IPS DF 6.9 (cell line): ENCODE measurements around the gene CDC6.

Experiments used
- DNase-seq: peaks from one replicate; pipeline ENCODE4 v3.0.0-alpha.2; 2013; ENCODE audit warnings: low read depth, low spot score
- H3K27ac ChIP-seq: one replicate; pipeline ENCODE4 v1.5.1; 2013; ENCODE audit warnings: low read length, control low read depth
- H3K27me3 ChIP-seq: 2 replicates; pipeline ENCODE4 v1.6.1; 2013; ENCODE audit warnings: mild to moderate bottlenecking, low read length; ENCODE audit not compliant: control insufficient read depth, insufficient read depth
- H3K36me3 ChIP-seq: 2 replicates; pipeline ENCODE4 v1.6.1; 2013; ENCODE audit warnings: low read length; ENCODE audit not compliant: control insufficient read depth, insufficient read depth
- H3K4me1 ChIP-seq: 2 replicates; pipeline ENCODE4 v1.6.1; 2013; ENCODE audit warnings: low read length; ENCODE audit not compliant: control insufficient read depth, insufficient read depth
- H3K4me3 ChIP-seq: 2 replicates; pipeline ENCODE4 v1.5.1; 2013; ENCODE audit warnings: mild to moderate bottlenecking, low read length
- H3K9me3 ChIP-seq: 2 replicates; pipeline ENCODE4 v1.6.1; 2013; ENCODE audit warnings: low read length, inconsistent platforms; ENCODE audit not compliant: control insufficient read depth, insufficient read depth
- WGBS: extraction: QIAGEN DNeasy Blood & Tissue Kit; methylation state at CpG from one replicate; pipeline ENCODE4 v1.1.7; 2013; ENCODE audit warnings: mixed read lengths, missing lambda C conversion rate; ENCODE audit not compliant: insufficient read length, insufficient coverage; 5-methylcytosine and 5-hydroxymethylcytosine counted together

CDC6 gene

DNA sequence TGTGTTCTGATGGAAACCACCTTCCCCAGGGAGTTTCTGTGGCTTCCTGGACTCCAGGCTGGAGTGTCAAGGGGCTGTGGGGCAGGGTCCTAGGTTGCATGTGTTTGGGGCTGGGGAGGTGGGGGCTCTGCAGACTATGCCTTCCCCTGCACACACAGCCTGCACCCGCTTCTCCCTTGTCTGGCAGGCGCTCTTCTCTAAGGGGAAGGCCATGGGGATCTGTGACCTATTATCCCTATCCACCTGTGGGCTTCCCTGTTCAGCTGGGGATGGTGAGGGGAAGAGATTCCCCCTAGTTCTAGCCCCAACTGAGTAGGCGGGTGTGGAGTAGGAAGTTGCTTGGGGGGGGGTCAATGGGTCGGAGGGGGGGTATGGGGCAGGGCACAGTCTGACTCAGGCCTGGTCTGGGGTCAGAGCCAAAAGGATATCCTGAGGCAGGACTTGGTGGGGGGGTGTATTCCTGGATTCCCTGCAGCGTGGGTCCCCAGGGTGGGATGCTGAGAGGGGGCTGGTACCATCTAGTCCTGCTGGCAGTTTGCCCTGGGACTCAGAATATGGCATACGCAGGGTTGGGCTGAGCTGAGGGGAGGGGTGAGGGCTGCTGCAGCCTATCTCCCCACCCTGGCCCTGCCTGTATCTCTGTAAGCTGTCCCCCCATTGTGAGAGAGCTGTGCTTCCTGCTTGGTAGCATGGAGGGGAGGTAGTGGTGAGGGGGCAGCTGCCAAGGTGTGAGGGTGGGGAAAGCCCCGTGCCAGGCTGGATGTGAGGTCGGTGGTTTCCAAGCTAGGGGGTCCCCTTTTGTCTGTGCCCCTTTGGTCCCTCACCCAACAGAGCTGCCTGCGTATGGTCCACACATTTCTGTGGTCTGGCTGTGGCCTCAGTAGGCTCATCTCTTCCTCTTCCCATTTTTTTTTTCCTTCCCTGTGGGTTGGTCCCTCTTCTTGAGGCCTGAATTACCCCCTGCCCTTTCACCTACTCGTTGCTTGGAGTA, 36.0 kb downstream of the CDC6 start:
- DNase-seq = no peak
- WGBS = no CpG with 5 or more reads among the region's 10 CpGs
- Histone ChIP-seq H3K4me1 (peaks cover 13% of the 10 kb centered on the region), H3K4me3 (no peak overlapping the region), H3K27me3 (no peaks in the 10 kb centered on the region; the same call in 1 of the 2 replicates), H3K27ac (no peak overlapping the region), H3K9me3 (no peaks in the 10 kb centered on the region), H3K36me3 (no peaks in the 10 kb centered on the region)

GRCh38 chr17:40325156-40326013, 37.7 kb downstream of the CDC6 start:
- H3K36me3 ChIP-seq = no peaks in the 10 kb centered on the region
- no peak for DNase-seq
- no peak overlapping the region for H3K4me3 ChIP-seq
- H3K27me3 ChIP-seq = no peaks in the 10 kb centered on the region
- H3K27ac ChIP-seq = no peak overlapping the region
- WGBS = no CpG with 5 or more reads among the region's 13 CpGs
- no peaks in the 10 kb centered on the region for H3K9me3 ChIP-seq
- H3K4me1 ChIP-seq = peaks cover 10% of the 10 kb centered on the region

- peaks cover 7% of the 10 kb centered on the region for H3K4me1 ChIP-seq
- WGBS = no CpG with 5 or more reads among the region's 17 CpGs
- DNase-seq = no peak
- no peak overlapping the region for H3K27ac ChIP-seq
- H3K9me3 ChIP-seq = no peaks in the 10 kb centered on the region
- 0 out of 2 replicates have a peak, but pooled peaks cover under 1% of the 10 kb centered on the region for H3K36me3 ChIP-seq
- H3K27me3 ChIP-seq = no peaks in the 10 kb centered on the region
- H3K4me3 ChIP-seq = no peak overlapping the region
These were observed 38.5 kb downstream of the CDC6 start for GRCh38 chr17:40326014-40326831.

GRCh38 chr17:40326832-40327199, 39.1 kb downstream of the CDC6 start:
- H3K27me3 ChIP-seq = no peaks in the 10 kb centered on the region
- 0 out of 2 replicates have a peak, but pooled peaks cover 2% of the 10 kb centered on the region for H3K36me3 ChIP-seq
- peaks cover 7% of the 10 kb centered on the region for H3K4me1 ChIP-seq
- H3K9me3 ChIP-seq = no peaks in the 10 kb centered on the region
- no peak for DNase-seq
- no peak overlapping the region for H3K27ac ChIP-seq
- no peak overlapping the region for H3K4me3 ChIP-seq
- WGBS = no CpG with 5 or more reads among the region's 1 CpG

DNA sequence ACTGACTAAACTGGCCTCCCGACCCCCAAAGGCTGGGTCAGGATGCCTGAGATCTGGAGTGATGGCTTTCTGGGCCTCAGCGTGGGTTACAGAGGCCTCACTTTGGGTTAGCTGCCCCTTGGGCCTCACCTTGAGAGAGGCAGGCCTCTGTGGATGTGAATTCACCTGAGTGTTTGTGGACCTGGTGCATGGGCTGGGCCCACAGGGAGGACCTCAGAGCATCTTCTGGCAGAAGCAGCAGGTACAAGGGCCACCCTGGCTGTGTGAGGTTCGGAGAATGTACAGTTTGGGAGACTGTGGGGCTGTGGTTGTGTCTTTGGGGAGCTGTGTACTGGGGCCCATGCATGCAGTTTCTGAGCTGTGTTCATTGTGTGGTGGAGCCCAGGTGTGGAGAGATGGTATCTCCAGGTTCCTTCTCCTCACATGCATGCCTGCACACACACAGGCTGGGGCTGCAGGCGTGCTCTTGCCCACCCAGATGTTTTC, 39.6 kb downstream of the CDC6 start:
- no peak overlapping the region for H3K4me3 ChIP-seq
- no CpG with 5 or more reads among the region's 4 CpGs for WGBS
- H3K27ac ChIP-seq = no peak overlapping the region
- H3K9me3 ChIP-seq = no peaks in the 10 kb centered on the region
- 0 out of 2 replicates have a peak, but pooled peaks cover 2% of the 10 kb centered on the region for H3K36me3 ChIP-seq
- no peaks in the 10 kb centered on the region for H3K27me3 ChIP-seq
- DNase-seq = no peak
- H3K4me1 ChIP-seq = peaks cover 4% of the 10 kb centered on the region

GRCh38 chr17:40327735-40328385, 40.2 kb downstream of the CDC6 start:
- H3K9me3 ChIP-seq = no peaks in the 10 kb centered on the region
- WGBS = no CpG with 5 or more reads among the region's 3 CpGs
- H3K4me1 ChIP-seq = peaks cover under 1% of the 10 kb centered on the region; the same call in 1 of the 2 replicates

DNA sequence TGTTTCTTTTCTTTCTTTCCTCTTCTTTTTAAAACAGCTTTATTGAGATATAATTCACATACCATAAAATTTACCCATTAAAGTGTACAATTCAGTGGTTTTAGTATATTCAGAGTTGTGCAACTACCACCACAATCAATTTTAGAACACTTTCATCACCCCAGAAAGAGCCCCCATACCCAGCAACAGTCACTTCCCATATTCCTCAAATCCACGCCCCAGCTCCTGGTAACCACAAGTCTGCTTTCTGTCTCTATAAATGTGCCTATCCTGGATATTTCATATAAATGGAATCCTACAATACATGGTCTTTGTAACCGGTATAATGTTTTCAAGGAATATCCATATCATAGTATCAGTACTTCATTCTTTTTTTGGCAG, 40.7 kb downstream of the CDC6 start:
- no peaks in the 10 kb centered on the region for H3K4me1 ChIP-seq
- H3K4me3 ChIP-seq = no peak overlapping the region
- no peak overlapping the region for H3K27ac ChIP-seq
- DNase-seq = no peak
- no CpG with 5 or more reads among the region's 2 CpGs for WGBS
- H3K9me3 ChIP-seq = no peaks in the 10 kb centered on the region
- H3K36me3 ChIP-seq = 0 out of 2 replicates have a peak, but pooled peaks cover 2% of the 10 kb centered on the region
- no peaks in the 10 kb centered on the region for H3K27me3 ChIP-seq

More at GRCh38 chr17:40327735-40328385, 40.2 kb downstream of the CDC6 start:
- Histone ChIP-seq H3K27ac (no peak overlapping the region), H3K4me3 (no peak overlapping the region), H3K36me3 (0 out of 2 replicates have a peak, but pooled peaks cover 2% of the 10 kb centered on the region), H3K27me3 (no peaks in the 10 kb centered on the region)
- DNase-seq = no peak

DNA sequence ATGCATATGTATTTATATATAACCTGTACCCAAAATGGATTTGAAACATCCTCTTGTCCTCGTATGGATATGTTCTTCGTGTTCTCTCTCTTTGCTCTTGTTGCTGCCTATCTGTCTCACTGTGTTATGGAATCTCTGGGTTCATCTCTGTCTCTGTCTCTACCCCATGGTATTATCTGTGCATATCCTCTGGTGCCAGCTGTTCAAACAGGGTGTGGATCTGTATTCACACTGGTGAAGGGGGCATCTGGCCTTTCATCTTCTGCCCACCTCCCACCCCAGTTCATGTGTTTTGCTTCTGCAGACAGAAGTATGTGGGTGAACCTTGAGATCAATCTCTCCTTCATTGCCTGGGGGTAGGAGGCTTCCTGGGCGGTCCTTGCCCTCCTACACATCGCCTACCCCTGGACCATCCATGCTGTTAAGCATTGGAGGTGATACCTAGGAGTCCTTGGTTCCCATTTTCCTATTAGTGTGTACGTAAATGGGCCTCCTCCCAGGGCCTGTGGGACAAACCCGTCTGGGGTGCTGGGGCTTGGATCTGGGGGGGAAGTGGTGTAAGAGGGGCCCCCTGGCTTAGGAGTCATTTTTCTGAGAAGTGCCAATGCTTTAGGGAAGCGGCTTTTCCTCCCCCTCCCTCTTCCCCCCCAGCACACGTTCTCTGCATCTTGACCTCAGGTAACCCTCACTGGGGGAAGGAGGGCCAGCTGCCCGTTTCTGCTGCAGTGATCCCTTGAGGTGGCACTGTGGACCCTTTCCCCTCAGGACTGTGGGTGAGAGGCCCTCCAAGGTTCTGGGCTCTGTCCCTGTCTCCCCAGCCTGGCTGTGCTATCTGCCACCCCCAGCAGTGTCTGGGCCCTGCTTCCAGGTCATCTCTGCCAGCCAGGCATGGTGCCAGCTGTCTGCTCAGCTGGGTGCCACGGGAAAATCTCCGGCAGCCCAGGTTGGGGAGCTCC, 42.4 kb downstream of the CDC6 start:
- Histone ChIP-seq H3K4me3 (no peak overlapping the region), H3K9me3 (no peaks in the 10 kb centered on the region), H3K4me1 (no peaks in the 10 kb centered on the region), H3K27me3 (no peaks in the 10 kb centered on the region), H3K36me3 (0 out of 2 replicates have a peak, but pooled peaks cover 2% of the 10 kb centered on the region), H3K27ac (no peak overlapping the region)
- no CpG with 5 or more reads among the region's 11 CpGs for WGBS
- DNase-seq = no peak
